ENCODE results near the gene SP140. TPM values are rescaled to one million over a fixed set of nuclear protein-coding genes. Genes with fewer than 3 reads are reported as not detected.

Gene SP140
- total and polyA plus RNA-seq, 10 of the 15 experiments (the other 5 are each of a cell fraction or from before 2014, with no cell fraction given) = 61.7 to 164 (median 90.7) TPM

- TF ChIP-seq SMARCA5 (IDR thresholded peaks at IDR 0.05) (peak; percentile 67; the same call in 1 of the 2 replicates), GABPA (IDR thresholded peaks at IDR 0.05; ENCODE audit: low read depth) (no peak), NR2C2 (IDR thresholded peaks at IDR 0.05; ENCODE audit: borderline replicate concordance, control insufficient read depth, insufficient read length, low read depth) (no peak), SIX5 (IDR thresholded peaks at IDR 0.05; ENCODE audit: low read depth, low read length, severe bottlenecking) (no peak)
Measured at GRCh38 chr2:230230496-230231200, 5.1 kb downstream of the SP140 start (continued).

DNA sequence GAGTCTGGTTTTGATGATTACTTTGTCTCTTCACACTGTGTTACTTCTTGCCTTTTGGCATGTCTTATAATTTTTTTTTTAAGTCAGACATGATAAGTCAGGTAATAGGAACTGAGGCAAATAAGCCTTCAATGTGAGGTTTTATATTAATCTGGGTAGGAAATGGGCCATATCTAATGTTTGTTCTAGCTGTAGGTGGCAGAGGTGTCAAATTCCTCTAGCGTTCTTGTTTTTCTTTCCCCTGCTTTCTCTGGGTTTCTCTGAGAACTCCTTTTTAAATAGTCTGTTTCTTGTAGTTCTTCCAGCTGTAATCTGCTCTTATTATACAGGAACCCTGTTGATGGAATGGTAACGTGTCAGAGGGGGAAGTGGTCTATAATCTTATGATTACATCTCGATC lies 5.7 kb downstream of the SP140 start:
- H2AFZ ChIP-seq (ENCODE audit: control insufficient read depth, low read depth, low read length) = no peak overlapping the region
- H3K79me2 ChIP-seq (ENCODE audit: control insufficient read depth, insufficient read depth, low read length) = peaks cover 69% of the 10 kb centered on the region
- no peak for ATAC-seq
- DNase-seq (ENCODE audit: low read depth, low spot score) = no peak
- H3K4me1 ChIP-seq (ENCODE audit: control insufficient read depth, insufficient read depth, low read length) = peaks cover 34% of the 10 kb centered on the region
- no peak overlapping the region for H3K27ac ChIP-seq (ENCODE audit: control insufficient read depth, insufficient read depth)
- peaks cover 16% of the 10 kb centered on the region for H3K9me3 ChIP-seq (replicated peaks; ENCODE audit: control insufficient read depth, insufficient read depth, low read length)
- H3K27me3 ChIP-seq (replicated peaks in 1 of 2; ENCODE audit: control insufficient read depth in 2 of 2, insufficient read depth in 2 of 2, low read length in 1 of 2) = no peaks in the 10 kb centered on the region
- H3K4me2 ChIP-seq (ENCODE audit: control insufficient read depth, insufficient read depth) = peak overlapping the region; percentile 4; the same call in 1 of the 2 replicates
- ChIA-PET CTCF (no interaction called here), SMC1A (ENCODE audit: uncharacterized antibody, unreplicated experiment) (interaction anchor here (1.3 to 2.0 kb wide), 5 partner anchors 26 to 96 kb away, joined by 3 to 7 read pairs (median 5); partner anchors contain the start of gene SP140L), POLR2A (no interaction called here), RAD21 (ENCODE audit: unreplicated experiment) (interaction anchor here (2.1 kb wide), 1 partner anchor 29 kb away, joined by 12 read pairs; no protein-coding TSS in a partner anchor)
- no peaks in the 10 kb centered on the region for H4K20me1 ChIP-seq (ENCODE audit: control insufficient read depth, insufficient read depth)
- intact Hi-C loops (cut with micrococcal nuclease; ENCODE audit: unreplicated experiment) = no loop called here
- in situ Hi-C loops (cut with MboI) = no loop called here
- H3K4me3 ChIP-seq = 0 out of 2 replicates have a peak overlapping the region, but pooled peaks have one; percentile 17
- no peak overlapping the region for H3K9ac ChIP-seq (ENCODE audit: control insufficient read depth, insufficient read depth, low read length)
- WGBS (ENCODE audit: insufficient coverage, insufficient replicate concordance, low lambda C conversion rate, missing lambda C conversion rate) = 7% methylated on average over 3 of the region's 3 CpGs
- no peak for FAIRE-seq
- peaks cover 0 to 10% of the 10 kb centered on the region in 2 experiments; a peak in 2 of 4 replicates for H3K36me3 ChIP-seq (ENCODE audit: control insufficient read depth in 2 of 2, insufficient read depth in 2 of 2, low read length in 1 of 2)
- BruUV-seq (replicated peaks) = no TSS peak
- TF ChIP-seq POLR2AphosphoS5 (IDR thresholded peaks at IDR 0.05; ENCODE audit: low read length) = no peak
- no peak for TF ChIP-seq HDAC6 (IDR thresholded peaks at IDR 0.05; ENCODE audit: unreplicated experiment)
- TF ChIP-seq, protein P1, sequence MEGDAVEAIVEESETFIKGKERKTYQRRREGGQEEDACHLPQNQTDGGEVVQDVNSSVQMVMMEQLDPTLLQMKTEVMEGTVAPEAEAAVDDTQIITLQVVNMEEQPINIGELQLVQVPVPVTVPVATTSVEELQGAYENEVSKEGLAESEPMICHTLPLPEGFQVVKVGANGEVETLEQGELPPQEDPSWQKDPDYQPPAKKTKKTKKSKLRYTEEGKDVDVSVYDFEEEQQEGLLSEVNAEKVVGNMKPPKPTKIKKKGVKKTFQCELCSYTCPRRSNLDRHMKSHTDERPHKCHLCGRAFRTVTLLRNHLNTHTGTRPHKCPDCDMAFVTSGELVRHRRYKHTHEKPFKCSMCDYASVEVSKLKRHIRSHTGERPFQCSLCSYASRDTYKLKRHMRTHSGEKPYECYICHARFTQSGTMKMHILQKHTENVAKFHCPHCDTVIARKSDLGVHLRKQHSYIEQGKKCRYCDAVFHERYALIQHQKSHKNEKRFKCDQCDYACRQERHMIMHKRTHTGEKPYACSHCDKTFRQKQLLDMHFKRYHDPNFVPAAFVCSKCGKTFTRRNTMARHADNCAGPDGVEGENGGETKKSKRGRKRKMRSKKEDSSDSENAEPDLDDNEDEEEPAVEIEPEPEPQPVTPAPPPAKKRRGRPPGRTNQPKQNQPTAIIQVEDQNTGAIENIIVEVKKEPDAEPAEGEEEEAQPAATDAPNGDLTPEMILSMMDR (IDR thresholded peaks at IDR 0.05 in 2 of 3, conservative IDR thresholded peaks at IDR 0.05 in 1 of 3; ENCODE audit: control insufficient read depth in 2 of 3, extremely low read depth in 1 of 3, insufficient read depth in 1 of 3, low read depth in 3 of 3, low read length in 3 of 3) = no peak
- no peak for TF ChIP-seq KLF5 (IDR thresholded peaks at IDR 0.05; ENCODE audit: partially characterized antibody)
- TF ChIP-seq SMC3 (IDR thresholded peaks at IDR 0.05; ENCODE audit: borderline replicate concordance, low read length) = no peak
- TF ChIP-seq, protein P2, sequence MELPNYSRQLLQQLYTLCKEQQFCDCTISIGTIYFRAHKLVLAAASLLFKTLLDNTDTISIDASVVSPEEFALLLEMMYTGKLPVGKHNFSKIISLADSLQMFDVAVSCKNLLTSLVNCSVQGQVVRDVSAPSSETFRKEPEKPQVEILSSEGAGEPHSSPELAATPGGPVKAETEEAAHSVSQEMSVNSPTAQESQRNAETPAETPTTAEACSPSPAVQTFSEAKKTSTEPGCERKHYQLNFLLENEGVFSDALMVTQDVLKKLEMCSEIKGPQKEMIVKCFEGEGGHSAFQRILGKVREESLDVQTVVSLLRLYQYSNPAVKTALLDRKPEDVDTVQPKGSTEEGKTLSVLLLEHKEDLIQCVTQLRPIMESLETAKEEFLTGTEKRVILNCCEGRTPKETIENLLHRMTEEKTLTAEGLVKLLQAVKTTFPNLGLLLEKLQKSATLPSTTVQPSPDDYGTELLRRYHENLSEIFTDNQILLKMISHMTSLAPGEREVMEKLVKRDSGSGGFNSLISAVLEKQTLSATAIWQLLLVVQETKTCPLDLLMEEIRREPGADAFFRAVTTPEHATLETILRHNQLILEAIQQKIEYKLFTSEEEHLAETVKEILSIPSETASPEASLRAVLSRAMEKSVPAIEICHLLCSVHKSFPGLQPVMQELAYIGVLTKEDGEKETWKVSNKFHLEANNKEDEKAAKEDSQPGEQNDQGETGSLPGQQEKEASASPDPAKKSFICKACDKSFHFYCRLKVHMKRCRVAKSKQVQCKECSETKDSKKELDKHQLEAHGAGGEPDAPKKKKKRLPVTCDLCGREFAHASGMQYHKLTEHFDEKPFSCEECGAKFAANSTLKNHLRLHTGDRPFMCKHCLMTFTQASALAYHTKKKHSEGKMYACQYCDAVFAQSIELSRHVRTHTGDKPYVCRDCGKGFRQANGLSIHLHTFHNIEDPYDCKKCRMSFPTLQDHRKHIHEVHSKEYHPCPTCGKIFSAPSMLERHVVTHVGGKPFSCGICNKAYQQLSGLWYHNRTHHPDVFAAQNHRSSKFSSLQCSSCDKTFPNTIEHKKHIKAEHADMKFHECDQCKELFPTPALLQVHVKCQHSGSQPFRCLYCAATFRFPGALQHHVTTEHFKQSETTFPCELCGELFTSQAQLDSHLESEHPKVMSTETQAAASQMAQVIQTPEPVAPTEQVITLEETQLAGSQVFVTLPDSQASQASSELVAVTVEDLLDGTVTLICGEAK (IDR thresholded peaks at IDR 0.05; ENCODE audit: borderline replicate concordance) = no peak
- no peak for TF ChIP-seq CHD1 (IDR thresholded peaks at IDR 0.05; ENCODE audit: low read depth, low read length)
- no peak for TF ChIP-seq SPI1 (IDR thresholded peaks at IDR 0.05; ENCODE audit: borderline replicate concordance, insufficient read depth, low read depth, low read length)
- TF ChIP-seq FOXM1 (IDR thresholded peaks at IDR 0.05; ENCODE audit: low read depth, low read length) = no peak
- TF ChIP-seq SREBF1 (IDR thresholded peaks at IDR 0.05; ENCODE audit: low read length) = no peak
- no peak for TF ChIP-seq HCFC1 (IDR thresholded peaks at IDR 0.05; ENCODE audit: low read length)
- TF ChIP-seq PAX8 (IDR thresholded peaks at IDR 0.05) = no peak
- no peak for TF ChIP-seq TCF3 (IDR thresholded peaks at IDR 0.05; ENCODE audit: borderline replicate concordance, insufficient read depth, low read depth, low read length)

Measured in GM12878 (cell line).